ENCODE measurements around the gene FANCC.

DNA sequence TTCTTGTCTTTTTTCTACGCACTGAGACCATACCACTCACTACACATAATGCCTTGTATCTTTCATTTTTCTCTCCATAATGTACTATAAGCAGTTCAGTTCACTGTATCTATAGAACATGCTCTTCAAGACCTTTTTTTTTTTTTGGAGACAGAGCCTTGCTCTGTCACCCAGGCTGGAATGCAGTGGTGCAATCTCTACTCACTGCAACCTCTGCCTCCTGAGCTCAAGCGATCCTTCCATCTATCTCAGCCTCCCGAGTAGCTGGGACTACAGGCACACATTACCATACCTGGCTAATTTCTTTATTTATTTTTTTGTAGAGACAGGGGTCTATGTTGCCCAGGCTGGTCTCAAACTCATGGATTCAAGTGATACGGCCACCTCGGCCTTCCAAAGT is 208.7 kb downstream of the FANCC start:
- TF ChIP-seq, protein P1, sequence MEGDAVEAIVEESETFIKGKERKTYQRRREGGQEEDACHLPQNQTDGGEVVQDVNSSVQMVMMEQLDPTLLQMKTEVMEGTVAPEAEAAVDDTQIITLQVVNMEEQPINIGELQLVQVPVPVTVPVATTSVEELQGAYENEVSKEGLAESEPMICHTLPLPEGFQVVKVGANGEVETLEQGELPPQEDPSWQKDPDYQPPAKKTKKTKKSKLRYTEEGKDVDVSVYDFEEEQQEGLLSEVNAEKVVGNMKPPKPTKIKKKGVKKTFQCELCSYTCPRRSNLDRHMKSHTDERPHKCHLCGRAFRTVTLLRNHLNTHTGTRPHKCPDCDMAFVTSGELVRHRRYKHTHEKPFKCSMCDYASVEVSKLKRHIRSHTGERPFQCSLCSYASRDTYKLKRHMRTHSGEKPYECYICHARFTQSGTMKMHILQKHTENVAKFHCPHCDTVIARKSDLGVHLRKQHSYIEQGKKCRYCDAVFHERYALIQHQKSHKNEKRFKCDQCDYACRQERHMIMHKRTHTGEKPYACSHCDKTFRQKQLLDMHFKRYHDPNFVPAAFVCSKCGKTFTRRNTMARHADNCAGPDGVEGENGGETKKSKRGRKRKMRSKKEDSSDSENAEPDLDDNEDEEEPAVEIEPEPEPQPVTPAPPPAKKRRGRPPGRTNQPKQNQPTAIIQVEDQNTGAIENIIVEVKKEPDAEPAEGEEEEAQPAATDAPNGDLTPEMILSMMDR (IDR thresholded peaks at IDR 0.05): no peak
- no peak for TF ChIP-seq POLR2AphosphoS5 (IDR thresholded peaks at IDR 0.05)
